C4-2B (cell line): ENCODE results near the gene SPEM1.

Source experiments
- ZFX ChIP-seq: fragments of 450-650 bp; IDR thresholded peaks from 2 replicates; pipeline ENCODE4 v1.6.1; 2017
- TF ChIP-seq, protein P1 (sequence below): fragments of 450-650 bp; conservative IDR thresholded peaks from 2 replicates; pipeline ENCODE4 v1.5.1; 2017; ENCODE audit warnings: mild to moderate bottlenecking

DNA sequence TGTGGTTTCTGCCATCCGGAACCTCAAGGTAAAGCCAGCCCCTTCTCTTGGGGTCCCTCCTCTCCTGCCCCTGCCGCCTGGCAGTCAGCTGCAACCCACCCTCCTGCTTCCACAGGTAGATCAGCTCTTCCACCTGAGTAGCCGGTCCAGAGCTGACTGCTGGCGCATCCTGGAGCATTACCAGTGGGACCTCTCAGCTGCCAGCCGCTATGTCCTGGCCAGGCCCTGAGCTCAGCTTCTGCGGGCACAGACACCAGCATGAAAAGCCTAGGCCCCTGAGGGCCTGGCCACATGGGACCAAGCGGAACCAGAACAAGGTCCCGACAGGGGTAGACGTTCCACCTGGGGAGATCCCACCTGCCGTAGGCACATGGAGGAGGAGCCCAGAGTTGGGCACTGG lies 31.3 kb upstream of the SPEM1 start:
- TF ChIP-seq, protein P1, sequence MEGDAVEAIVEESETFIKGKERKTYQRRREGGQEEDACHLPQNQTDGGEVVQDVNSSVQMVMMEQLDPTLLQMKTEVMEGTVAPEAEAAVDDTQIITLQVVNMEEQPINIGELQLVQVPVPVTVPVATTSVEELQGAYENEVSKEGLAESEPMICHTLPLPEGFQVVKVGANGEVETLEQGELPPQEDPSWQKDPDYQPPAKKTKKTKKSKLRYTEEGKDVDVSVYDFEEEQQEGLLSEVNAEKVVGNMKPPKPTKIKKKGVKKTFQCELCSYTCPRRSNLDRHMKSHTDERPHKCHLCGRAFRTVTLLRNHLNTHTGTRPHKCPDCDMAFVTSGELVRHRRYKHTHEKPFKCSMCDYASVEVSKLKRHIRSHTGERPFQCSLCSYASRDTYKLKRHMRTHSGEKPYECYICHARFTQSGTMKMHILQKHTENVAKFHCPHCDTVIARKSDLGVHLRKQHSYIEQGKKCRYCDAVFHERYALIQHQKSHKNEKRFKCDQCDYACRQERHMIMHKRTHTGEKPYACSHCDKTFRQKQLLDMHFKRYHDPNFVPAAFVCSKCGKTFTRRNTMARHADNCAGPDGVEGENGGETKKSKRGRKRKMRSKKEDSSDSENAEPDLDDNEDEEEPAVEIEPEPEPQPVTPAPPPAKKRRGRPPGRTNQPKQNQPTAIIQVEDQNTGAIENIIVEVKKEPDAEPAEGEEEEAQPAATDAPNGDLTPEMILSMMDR: no peak
- TF ChIP-seq ZFX: no peak
